ENCODE measurements around the gene CWC22.
"Not testable (repeated sequence)": the region's sequence is repeated elsewhere in the genome, so short reads cannot be mapped to it uniquely, and the experiment has no call there.

Gene CWC22

GRCh38 chr2:179936654-179937053 lies 70.4 kb downstream of the CWC22 start:
- no peak overlapping the region for H3K27ac ChIP-seq (ENCODE audit: poor library complexity, severe bottlenecking)
- no peaks in the 10 kb centered on the region for H3K27me3 ChIP-seq (ENCODE audit: insufficient read depth, poor library complexity, severe bottlenecking)
- ATAC-seq (ENCODE audit: low read depth) (0 out of 3 replicates have a peak, but pooled peaks have one; percentile 29), DNase-seq (ENCODE audit: low spot score) (no peak)
- 0 out of 2 replicates have a peak, but pooled peaks cover 3% of the 10 kb centered on the region for H3K36me3 ChIP-seq (ENCODE audit: low read depth)
- peak; percentile 50 for TF ChIP-seq CTCF (IDR thresholded peaks at IDR 0.05; ENCODE audit: poor library complexity, severe bottlenecking)
- H3K4me1 ChIP-seq (ENCODE audit: insufficient read depth, poor library complexity, severe bottlenecking): no peaks in the 10 kb centered on the region
- no peak overlapping the region for H3K4me3 ChIP-seq (ENCODE audit: severe bottlenecking)
- H3K9me3 ChIP-seq (ENCODE audit: severe bottlenecking): no peaks in the 10 kb centered on the region

DNA sequence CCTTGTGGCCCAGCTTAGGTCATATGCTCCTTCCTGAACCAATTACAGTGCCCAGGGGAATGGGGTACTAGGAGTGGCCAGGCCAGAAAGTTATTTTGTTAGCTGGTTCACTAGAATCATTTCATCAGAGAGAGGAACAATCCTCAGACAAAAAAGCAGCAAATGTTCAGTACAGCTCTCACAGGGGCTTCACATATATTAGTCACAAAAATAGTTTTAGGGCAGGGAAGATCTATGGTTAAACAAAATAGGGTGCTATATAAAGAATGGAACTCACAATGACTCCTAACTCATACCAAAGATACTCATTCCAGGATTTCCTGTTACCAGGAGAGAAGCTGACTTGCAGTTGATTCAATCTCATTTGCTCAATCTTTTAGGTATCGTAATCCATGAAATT lies 71.0 kb downstream of the CWC22 start:
- Histone ChIP-seq H3K4me3 (ENCODE audit: severe bottlenecking) (no peak overlapping the region), H3K36me3 (ENCODE audit: low read depth) (0 out of 2 replicates have a peak, but pooled peaks cover 3% of the 10 kb centered on the region), H3K9me3 (ENCODE audit: severe bottlenecking) (no peaks in the 10 kb centered on the region), H3K27ac (ENCODE audit: poor library complexity, severe bottlenecking) (no peak overlapping the region), H3K27me3 (ENCODE audit: insufficient read depth, poor library complexity, severe bottlenecking) (no peaks in the 10 kb centered on the region), H3K4me1 (ENCODE audit: insufficient read depth, poor library complexity, severe bottlenecking) (no peaks in the 10 kb centered on the region)
- no peak for TF ChIP-seq CTCF (IDR thresholded peaks at IDR 0.05; ENCODE audit: poor library complexity, severe bottlenecking)
- no peak for DNase-seq (ENCODE audit: low spot score)
- ATAC-seq (ENCODE audit: low read depth): no peak

- no peaks in the 10 kb centered on the region for H3K4me1 ChIP-seq (ENCODE audit: insufficient read depth, poor library complexity, severe bottlenecking)
- no peak for DNase-seq (ENCODE audit: low spot score)
- 0 out of 2 replicates have a peak, but pooled peaks cover 3% of the 10 kb centered on the region for H3K36me3 ChIP-seq (ENCODE audit: low read depth)
- no peak for ATAC-seq (ENCODE audit: low read depth)
- H3K27ac ChIP-seq (ENCODE audit: poor library complexity, severe bottlenecking): no peak overlapping the region
- no peaks in the 10 kb centered on the region for H3K27me3 ChIP-seq (ENCODE audit: insufficient read depth, poor library complexity, severe bottlenecking)
- no peak overlapping the region for H3K4me3 ChIP-seq (ENCODE audit: severe bottlenecking)
- H3K9me3 ChIP-seq (ENCODE audit: severe bottlenecking): no peaks in the 10 kb centered on the region
- no peak for TF ChIP-seq CTCF (IDR thresholded peaks at IDR 0.05; ENCODE audit: poor library complexity, severe bottlenecking)
Observed at GRCh38 chr2:179932786-179933185, 74.3 kb downstream of the CWC22 start.

GRCh38 chr2:179931502-179931901 lies 75.6 kb downstream of the CWC22 start:
- TF ChIP-seq CTCF (IDR thresholded peaks at IDR 0.05; ENCODE audit: poor library complexity, severe bottlenecking): no peak
- Histone ChIP-seq H3K4me3 (ENCODE audit: severe bottlenecking) (no peak overlapping the region), H3K9me3 (ENCODE audit: severe bottlenecking) (no peaks in the 10 kb centered on the region)

DNA sequence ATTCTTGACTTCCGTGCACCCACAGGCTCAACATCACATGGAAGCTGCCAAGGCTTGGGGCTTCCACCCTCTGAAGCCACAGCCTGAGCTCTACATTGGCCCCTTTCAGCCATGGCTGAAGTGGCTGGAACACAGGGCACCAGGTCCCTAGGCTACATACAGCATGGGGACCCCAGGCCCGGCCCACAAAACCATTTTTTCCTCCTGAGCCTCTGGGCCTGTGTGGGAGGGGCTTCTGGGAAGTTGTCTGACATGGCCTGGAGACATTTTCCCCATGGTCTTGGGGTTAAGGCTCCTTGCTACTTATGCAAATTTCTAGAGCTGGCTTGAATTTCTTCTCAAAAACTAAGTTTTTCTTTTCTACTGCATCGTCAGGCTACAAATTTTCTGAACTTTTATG lies 77.1 kb downstream of the CWC22 start:
- not testable (repeated sequence) for H3K27ac ChIP-seq (ENCODE audit: poor library complexity, severe bottlenecking); H3K4me1 ChIP-seq (ENCODE audit: insufficient read depth, poor library complexity, severe bottlenecking); H3K36me3 ChIP-seq (ENCODE audit: low read depth); ATAC-seq (ENCODE audit: low read depth); H3K27me3 ChIP-seq (ENCODE audit: insufficient read depth, poor library complexity, severe bottlenecking); H3K9me3 ChIP-seq (ENCODE audit: severe bottlenecking); H3K4me3 ChIP-seq (ENCODE audit: severe bottlenecking); DNase-seq (ENCODE audit: low spot score)

More at GRCh38 chr2:179931502-179931901, 75.6 kb downstream of the CWC22 start:
- DNase-seq (ENCODE audit: low spot score) (no peak), ATAC-seq (ENCODE audit: low read depth) (no peak)
- Histone ChIP-seq H3K4me1 (ENCODE audit: insufficient read depth, poor library complexity, severe bottlenecking) (no peaks in the 10 kb centered on the region), H3K27ac (ENCODE audit: poor library complexity, severe bottlenecking) (no peak overlapping the region), H3K27me3 (ENCODE audit: insufficient read depth, poor library complexity, severe bottlenecking) (no peaks in the 10 kb centered on the region), H3K36me3 (ENCODE audit: low read depth) (0 out of 2 replicates have a peak, but pooled peaks cover 3% of the 10 kb centered on the region)

All from RWPE2 (cell line).